ENCODE results near the gene KRT74.

KRT74 gene

DNA sequence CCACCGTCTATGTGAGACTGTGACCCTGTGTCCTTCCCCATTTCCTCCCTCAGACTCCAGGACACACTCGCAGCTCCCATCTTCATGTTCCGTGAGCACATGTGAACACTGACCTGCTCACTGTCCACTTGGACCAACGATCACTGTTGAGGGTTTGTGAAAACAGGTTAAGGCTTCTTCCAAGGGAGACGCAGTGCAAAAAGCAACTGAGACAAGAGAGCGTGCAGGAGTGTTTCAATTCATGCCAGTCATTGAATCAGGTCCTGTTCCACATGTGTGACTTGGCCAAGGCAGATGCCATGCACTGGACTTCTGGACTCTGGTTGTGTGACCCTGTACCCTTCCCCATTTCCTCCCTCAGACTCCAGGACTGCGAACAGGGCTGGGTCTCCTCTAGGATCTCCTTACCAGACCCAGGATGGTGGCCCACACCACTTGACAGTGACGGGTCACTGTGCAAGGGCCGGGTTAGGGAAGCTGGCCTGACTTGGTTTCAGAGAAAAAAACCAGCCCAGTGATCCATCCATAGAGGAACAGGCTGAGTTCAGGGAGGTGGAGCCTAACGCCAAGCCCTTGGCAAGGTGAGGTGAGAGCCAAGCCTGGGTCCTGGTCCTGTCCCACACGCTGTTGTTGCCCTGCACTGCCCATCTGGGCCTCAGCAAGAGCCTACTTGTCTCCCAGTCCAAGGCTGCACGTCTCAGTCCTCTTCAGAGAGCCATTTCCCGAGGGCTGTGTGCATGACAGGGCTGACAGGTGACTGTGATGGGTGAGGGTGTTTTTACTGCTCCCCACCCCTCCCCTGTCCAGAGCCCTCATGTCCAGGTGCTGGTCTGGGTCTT, 47.8 kb downstream of the KRT74 start:
- TF ChIP-seq, protein P1, sequence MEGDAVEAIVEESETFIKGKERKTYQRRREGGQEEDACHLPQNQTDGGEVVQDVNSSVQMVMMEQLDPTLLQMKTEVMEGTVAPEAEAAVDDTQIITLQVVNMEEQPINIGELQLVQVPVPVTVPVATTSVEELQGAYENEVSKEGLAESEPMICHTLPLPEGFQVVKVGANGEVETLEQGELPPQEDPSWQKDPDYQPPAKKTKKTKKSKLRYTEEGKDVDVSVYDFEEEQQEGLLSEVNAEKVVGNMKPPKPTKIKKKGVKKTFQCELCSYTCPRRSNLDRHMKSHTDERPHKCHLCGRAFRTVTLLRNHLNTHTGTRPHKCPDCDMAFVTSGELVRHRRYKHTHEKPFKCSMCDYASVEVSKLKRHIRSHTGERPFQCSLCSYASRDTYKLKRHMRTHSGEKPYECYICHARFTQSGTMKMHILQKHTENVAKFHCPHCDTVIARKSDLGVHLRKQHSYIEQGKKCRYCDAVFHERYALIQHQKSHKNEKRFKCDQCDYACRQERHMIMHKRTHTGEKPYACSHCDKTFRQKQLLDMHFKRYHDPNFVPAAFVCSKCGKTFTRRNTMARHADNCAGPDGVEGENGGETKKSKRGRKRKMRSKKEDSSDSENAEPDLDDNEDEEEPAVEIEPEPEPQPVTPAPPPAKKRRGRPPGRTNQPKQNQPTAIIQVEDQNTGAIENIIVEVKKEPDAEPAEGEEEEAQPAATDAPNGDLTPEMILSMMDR (conservative IDR thresholded peaks at IDR 0.05): no peak
- TF ChIP-seq ZFX (IDR thresholded peaks at IDR 0.05): no peak
- no peak overlapping the region for H3K27ac ChIP-seq

- H3K27ac ChIP-seq: no peak overlapping the region
- TF ChIP-seq, protein P1 (conservative IDR thresholded peaks at IDR 0.05): no peak
- TF ChIP-seq ZFX (IDR thresholded peaks at IDR 0.05): no peak
Observed at GRCh38 chr12:52524898-52525591, 48.6 kb downstream of the KRT74 start.

DNA sequence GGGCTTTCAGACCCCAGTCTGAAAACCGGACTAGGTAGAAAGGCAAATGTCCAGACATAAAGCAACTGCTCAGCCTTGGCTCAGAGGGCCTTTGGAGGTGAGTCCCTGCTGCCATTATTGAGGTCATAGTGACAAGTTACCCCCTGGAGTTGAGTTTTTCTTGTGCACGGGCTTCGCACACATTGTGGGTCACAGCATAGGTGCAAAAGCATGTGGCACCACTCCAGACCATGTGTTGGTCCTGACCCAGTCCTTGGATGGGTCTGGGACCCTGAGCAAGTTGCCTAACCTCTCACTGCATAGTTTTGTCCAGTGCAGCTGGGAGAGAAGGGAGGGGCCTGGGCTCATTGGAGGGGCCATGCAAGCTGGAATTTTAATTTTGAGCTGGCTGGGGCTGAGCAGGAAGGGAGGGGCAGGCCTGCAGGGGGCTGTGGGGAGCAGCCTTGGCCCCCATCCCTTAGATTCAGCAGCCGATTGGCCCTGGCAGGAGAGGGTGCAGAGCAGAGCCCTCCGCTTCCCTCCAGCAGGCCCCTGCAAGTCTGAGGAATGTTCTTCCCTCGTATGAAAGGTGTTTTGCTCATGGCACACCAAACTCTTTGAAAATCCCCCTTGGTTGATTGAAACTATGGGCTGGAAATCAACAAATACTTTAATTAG, 49.3 kb downstream of the KRT74 start:
- H3K27ac ChIP-seq: no peak overlapping the region
- TF ChIP-seq, protein P1 (conservative IDR thresholded peaks at IDR 0.05): no peak
- TF ChIP-seq ZFX (IDR thresholded peaks at IDR 0.05): no peak

GRCh38 chr12:52523824-52524223, 49.8 kb downstream of the KRT74 start:
- no peak overlapping the region for H3K27ac ChIP-seq

GRCh38 chr12:52522346-52523011, 51.2 kb downstream of the KRT74 start:
- TF ChIP-seq, protein P1 (conservative IDR thresholded peaks at IDR 0.05): no peak
- no peak for TF ChIP-seq ZFX (IDR thresholded peaks at IDR 0.05)
- H3K27ac ChIP-seq: no peak overlapping the region

More at GRCh38 chr12:52523824-52524223, 49.8 kb downstream of the KRT74 start:
- no peak for TF ChIP-seq ZFX (IDR thresholded peaks at IDR 0.05)
- TF ChIP-seq, protein P1 (conservative IDR thresholded peaks at IDR 0.05): no peak

- TF ChIP-seq ZFX (IDR thresholded peaks at IDR 0.05): no peak
- TF ChIP-seq, protein P1 (conservative IDR thresholded peaks at IDR 0.05): no peak
- H3K27ac ChIP-seq: no peak overlapping the region
Observed at GRCh38 chr12:52521568-52522266, 51.9 kb downstream of the KRT74 start.

All from C4-2B (cell line).